Lung (tissue), 12 donors: Measurements from ENCODE around the gene RPS6KL1. TPM values are rescaled to one million over a fixed set of nuclear protein-coding genes. Genes with fewer than 3 reads are reported as not detected.

Experiments used
- ATAC-seq: fragments of 200-7000 bp; cut with Tn5 transposase; one replicate; pipeline ENCODE4 v1.9.1; 2020; ENCODE audit warnings: moderate number of reproducible peaks; ENCODE audit not compliant: insufficient read depth, low FRiP score
- DNase-seq, 3 donors: peaks; one replicate each; pipeline ENCODE4 v3.0.0-alpha.2; 2013 to 2017
- H3K27ac ChIP-seq, 2 donors: one replicate each; pipeline ENCODE4 v1.5.1; 2013; ENCODE audit warnings: mild to moderate bottlenecking in 2 of 2, moderate library complexity in 2 of 2, control low read depth in 1 of 2, inconsistent platforms in 1 of 2, low read depth in 1 of 2, low read length in 1 of 2
- H3K27me3 ChIP-seq, 3 donors: one replicate each; pipeline ENCODE4 v1.5.1; 2013; ENCODE audit warnings: low read length in 2 of 3; ENCODE audit not compliant: control insufficient read depth in 3 of 3, insufficient read depth in 3 of 3
- H3K36me3 ChIP-seq, 4 donors: one replicate each; pipeline ENCODE4 v1.5.1; 2013; ENCODE audit warnings: low read length in 4 of 4, mild to moderate bottlenecking in 1 of 4, moderate library complexity in 1 of 4; ENCODE audit not compliant: control insufficient read depth in 4 of 4, insufficient read depth in 4 of 4
- H3K4me1 ChIP-seq, 5 donors: one replicate each; pipeline ENCODE4 v1.5.1; 2013; ENCODE audit warnings: low read length in 5 of 5, mild to moderate bottlenecking in 2 of 5, moderate library complexity in 1 of 5; ENCODE audit not compliant: control insufficient read depth in 5 of 5, insufficient read depth in 5 of 5
- H3K4me3 ChIP-seq: one replicate; pipeline ENCODE4 v1.5.1; 2013; ENCODE audit warnings: mild to moderate bottlenecking, control low read depth, moderate library complexity
- H3K9ac ChIP-seq, 2 donors: one replicate each; pipeline ENCODE4 v1.5.1; 2013; ENCODE audit warnings: low read length in 2 of 2, control low read depth in 1 of 2; ENCODE audit not compliant: insufficient read depth in 1 of 2
- H3K9me3 ChIP-seq, 4 donors: one replicate each; pipeline ENCODE4 v1.5.1; 2013; ENCODE audit warnings: low read length in 3 of 4, mild to moderate bottlenecking in 1 of 4, moderate library complexity in 1 of 4; ENCODE audit not compliant: control insufficient read depth in 4 of 4, insufficient read depth in 3 of 4
- WGBS, 2 donors: extraction: QIAGEN DNeasy Blood & Tissue Kit; methylation state at CpG; one replicate each; pipeline ENCODE4 v1.1.7; 2013; 5-methylcytosine and 5-hydroxymethylcytosine counted together
- polyA plus RNA-seq, 2 donors: library from polyadenylated mRNA; stranded (reverse); fragments of 200-250 nt; gene quantifications; one replicate each; pipeline ENCODE4 v1.2.1, GENCODE V29; 2013
- total RNA-seq, 2 donors: library from RNA; depleted of rRNA in 1 of 2; stranded (reverse); fragments of >200 nt in 1 of 2; gene quantifications; one replicate each; pipeline ENCODE4 v1.2.1, GENCODE V29; 2014 to 2021
- TF ChIP-seq, protein P1 (sequence below): IDR thresholded peaks from 2 replicates; pipeline ENCODE4 v1.5.1; 2012; ENCODE audit warnings: mild to moderate bottlenecking; ENCODE audit errors: control extremely low read depth, extremely low read depth
- donor health status: control.
- donor health status: control.
- donor health status: Bipolar disorder and iron deficiency.
- donor health status: healthy.
- donor health status: DM: yes; HTN: yes; CAD: no.

The RPS6KL1 gene
- total and polyA plus RNA-seq, 4 donors = 2.2 to 13.0 (median 4.3) TPM

GRCh38 chr14:74913393-74913910, 9.6 kb downstream of the RPS6KL1 start:
- no peak overlapping the region for H3K27ac ChIP-seq
- 77 to 86% methylated on average over 5 of the region's 5 CpGs for WGBS, 2 donors

GRCh38 chr14:74912801-74913200, 10.3 kb downstream of the RPS6KL1 start:
- TF ChIP-seq, protein P1, sequence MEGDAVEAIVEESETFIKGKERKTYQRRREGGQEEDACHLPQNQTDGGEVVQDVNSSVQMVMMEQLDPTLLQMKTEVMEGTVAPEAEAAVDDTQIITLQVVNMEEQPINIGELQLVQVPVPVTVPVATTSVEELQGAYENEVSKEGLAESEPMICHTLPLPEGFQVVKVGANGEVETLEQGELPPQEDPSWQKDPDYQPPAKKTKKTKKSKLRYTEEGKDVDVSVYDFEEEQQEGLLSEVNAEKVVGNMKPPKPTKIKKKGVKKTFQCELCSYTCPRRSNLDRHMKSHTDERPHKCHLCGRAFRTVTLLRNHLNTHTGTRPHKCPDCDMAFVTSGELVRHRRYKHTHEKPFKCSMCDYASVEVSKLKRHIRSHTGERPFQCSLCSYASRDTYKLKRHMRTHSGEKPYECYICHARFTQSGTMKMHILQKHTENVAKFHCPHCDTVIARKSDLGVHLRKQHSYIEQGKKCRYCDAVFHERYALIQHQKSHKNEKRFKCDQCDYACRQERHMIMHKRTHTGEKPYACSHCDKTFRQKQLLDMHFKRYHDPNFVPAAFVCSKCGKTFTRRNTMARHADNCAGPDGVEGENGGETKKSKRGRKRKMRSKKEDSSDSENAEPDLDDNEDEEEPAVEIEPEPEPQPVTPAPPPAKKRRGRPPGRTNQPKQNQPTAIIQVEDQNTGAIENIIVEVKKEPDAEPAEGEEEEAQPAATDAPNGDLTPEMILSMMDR = no peak
- Histone ChIP-seq H3K27me3 (no peaks in the 10 kb centered on the region), H3K4me1 (peaks cover 0 to 24% (median 7%) of the 10 kb centered on the region in 5 donors), H3K27ac (no peak overlapping the region), H3K9me3 (no peaks in the 10 kb centered on the region), H3K36me3 (no peaks in the 10 kb centered on the region), H3K4me3 (no peak overlapping the region), H3K9ac (no peak overlapping the region)
- WGBS, 2 donors = 96% methylated on average over 10 of the region's 10 CpGs
- ATAC-seq (no peak), DNase-seq (no peak)

More at GRCh38 chr14:74913393-74913910, 9.6 kb downstream of the RPS6KL1 start:
- H3K4me3 ChIP-seq = no peak overlapping the region
- H3K9ac ChIP-seq = no peak overlapping the region
- no peaks in the 10 kb centered on the region for H3K27me3 ChIP-seq
- DNase-seq (no peak), ATAC-seq (no peak)
- H3K36me3 ChIP-seq = no peaks in the 10 kb centered on the region
- peaks cover 0 to 25% (median 7%) of the 10 kb centered on the region in 5 donors for H3K4me1 ChIP-seq
- H3K9me3 ChIP-seq = no peaks in the 10 kb centered on the region
- TF ChIP-seq, protein P1 = no peak

DNA sequence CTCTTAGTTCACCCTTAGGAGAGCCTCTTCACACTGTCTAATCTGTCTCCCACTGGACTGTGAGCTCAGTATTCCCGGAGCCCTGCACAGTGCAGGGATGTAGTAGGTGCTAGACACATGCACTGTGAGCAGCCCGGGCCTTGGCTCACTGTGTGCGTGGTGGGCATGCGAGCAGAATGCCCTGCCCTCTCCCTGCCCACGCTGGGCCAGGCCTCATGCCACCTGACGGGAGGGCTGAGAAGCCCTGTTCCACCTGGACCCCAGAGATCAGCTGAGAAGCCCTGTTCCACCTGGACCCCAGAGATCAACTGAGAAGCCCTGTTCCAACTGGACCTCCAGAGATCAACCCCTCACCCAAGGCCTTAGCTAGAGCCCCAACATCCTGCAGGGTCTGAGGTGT, 10.9 kb downstream of the RPS6KL1 start:
- ATAC-seq (no peak), DNase-seq (no peak)
- H3K36me3 ChIP-seq = no peaks in the 10 kb centered on the region
- no peak overlapping the region for H3K9ac ChIP-seq
- 90 to 94% methylated on average over 6 of the region's 6 CpGs for WGBS, 2 donors
- H3K27ac ChIP-seq = no peak overlapping the region
- H3K4me1 ChIP-seq = peaks cover 0 to 24% (median 6%) of the 10 kb centered on the region in 5 donors
- H3K4me3 ChIP-seq = no peak overlapping the region
- no peaks in the 10 kb centered on the region for H3K27me3 ChIP-seq
- no peaks in the 10 kb centered on the region for H3K9me3 ChIP-seq
- TF ChIP-seq, protein P1 = no peak

DNA sequence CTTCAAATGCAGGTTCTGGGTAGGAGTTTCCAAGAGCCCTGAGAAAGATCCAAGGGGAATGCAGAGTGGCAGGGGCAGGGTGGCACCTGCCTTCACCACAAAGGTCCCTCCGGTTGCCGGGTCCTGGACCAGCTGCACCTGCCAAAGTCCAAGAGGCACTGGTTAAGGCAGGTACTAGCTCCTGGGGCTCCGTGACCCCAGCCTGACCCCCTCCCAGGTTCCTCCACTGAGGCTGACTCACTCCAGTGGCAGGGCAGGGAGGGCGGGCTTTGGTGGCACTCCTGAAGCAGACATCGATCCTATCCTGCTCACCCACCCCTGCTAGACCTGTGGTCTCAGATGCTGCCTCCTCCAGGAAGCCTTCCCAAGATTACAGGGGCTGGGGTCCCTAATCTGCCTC, 11.4 kb downstream of the RPS6KL1 start:
- H3K4me3 ChIP-seq = no peak overlapping the region
- H3K4me1 ChIP-seq = peaks cover 0 to 22% (median 7%) of the 10 kb centered on the region in 5 donors
- no peak overlapping the region for H3K9ac ChIP-seq
- peaks cover 0 to under 1% (median 0%) of the 10 kb centered on the region in 4 donors for H3K36me3 ChIP-seq
- 87 to 97% methylated on average over 5 of the region's 5 CpGs for WGBS, 2 donors
- no peaks in the 10 kb centered on the region for H3K27me3 ChIP-seq
- ATAC-seq (no peak), DNase-seq (no peak)
- TF ChIP-seq, protein P1 = no peak
- no peaks in the 10 kb centered on the region for H3K9me3 ChIP-seq
- H3K27ac ChIP-seq = no peak overlapping the region
